K562 (cell line): ENCODE data around the gene IMPA2.

Experiments
- CGGBP1 ChIP-seq: fragments of 250-450 bp; sonication (Bioruptor Pico); IDR thresholded peaks from 2 replicates; pipeline ENCODE4 v1.9.0; 2021; ENCODE audit warnings: mild to moderate bottlenecking
- CREB1 ChIP-seq, 2 experiments: sonication (generic) in 1 of 2; formaldehyde crosslinking in 1 of 2; IDR thresholded peaks; 2 replicates each; pipeline versions ENCODE4 v1.6.1 to v1.8.0; 2012 to 2022; ENCODE audit warnings: inconsistent platforms in 1 of 2, mild to moderate bottlenecking in 1 of 2, missing genetic modification reagents in 1 of 2, moderate library complexity in 1 of 2
- ELF1 ChIP-seq: fragments of 200-800 bp; sonication (Bioruptor generic); IDR thresholded peaks from 2 replicates; pipeline ENCODE4 v1.6.1; 2016; ENCODE audit warnings: missing genetic modification characterization, missing compliant biosample characterization
- PATZ1 ChIP-seq: fragments of 250-450 bp; sonication (Bioruptor Pico); IDR thresholded peaks from 2 replicates; pipeline ENCODE4 v1.5.0; 2020; ENCODE audit warnings: mild to moderate bottlenecking, borderline replicate concordance
- POLR2A ChIP-seq: fragments of 450-650 bp; conservative IDR thresholded peaks from 2 replicates; pipeline ENCODE4 v1.6.1; 2016
- SMAD1 ChIP-seq: fragments of 150-350 bp; IDR thresholded peaks from 2 replicates; pipeline ENCODE4 v1.6.1; 2014; ENCODE audit warnings: low read length, low read depth; ENCODE audit not compliant: partially characterized antibody
- SRSF1 ChIP-seq: fragments of 200-400 bp; formaldehyde crosslinking; IDR thresholded peaks from 2 replicates; pipeline ENCODE4 v1.6.1; 2017; ENCODE audit warnings: mild to moderate bottlenecking, low read depth, low read length, moderate library complexity
- SRSF3 ChIP-seq: fragments of 200-400 bp; formaldehyde crosslinking; IDR thresholded peaks from 2 replicates; pipeline ENCODE4 v1.6.1; 2016; ENCODE audit warnings: mild to moderate bottlenecking, low read length, moderate library complexity; ENCODE audit not compliant: insufficient read depth
- ZNF124 ChIP-seq: sonication (generic); formaldehyde crosslinking; IDR thresholded peaks from 2 replicates; pipeline ENCODE4 v1.8.1; 2022; ENCODE audit warnings: missing genetic modification reagents
- ZNF436 ChIP-seq: fragments of 250-450, 450-650 bp; sonication (Bioruptor Pico); formaldehyde crosslinking; IDR thresholded peaks from 2 replicates; pipeline ENCODE4 v1.7.0; 2020; ENCODE audit warnings: mild to moderate bottlenecking
- ZNF707 ChIP-seq: fragments of 250-450 bp; sonication (Bioruptor Pico); conservative IDR thresholded peaks from 2 replicates; pipeline ENCODE4 v1.8.0; 2022; ENCODE audit warnings: inconsistent platforms, mild to moderate bottlenecking, moderate library complexity
- ZNF830 ChIP-seq: fragments of 250-450 bp; sonication (Bioruptor Pico); IDR thresholded peaks from 2 replicates; pipeline ENCODE4 v1.5.0; 2021; ENCODE audit warnings: mild to moderate bottlenecking
- TF ChIP-seq, protein P1 (sequence below), 3 experiments: IDR thresholded peaks in 2 of 3; conservative IDR thresholded peaks in 1 of 3; 2 replicates each; pipeline ENCODE4 v1.5.1; 2011 to 2012; ENCODE audit warnings: low read length in 3 of 3, mild to moderate bottlenecking in 3 of 3, control low read depth in 2 of 3, improper control_type of control experiment in 1 of 3, inconsistent platforms in 1 of 3, low read depth in 1 of 3, mixed read lengths in 1 of 3, moderate library complexity in 1 of 3; ENCODE audit not compliant: insufficient read depth in 2 of 3

DNA sequence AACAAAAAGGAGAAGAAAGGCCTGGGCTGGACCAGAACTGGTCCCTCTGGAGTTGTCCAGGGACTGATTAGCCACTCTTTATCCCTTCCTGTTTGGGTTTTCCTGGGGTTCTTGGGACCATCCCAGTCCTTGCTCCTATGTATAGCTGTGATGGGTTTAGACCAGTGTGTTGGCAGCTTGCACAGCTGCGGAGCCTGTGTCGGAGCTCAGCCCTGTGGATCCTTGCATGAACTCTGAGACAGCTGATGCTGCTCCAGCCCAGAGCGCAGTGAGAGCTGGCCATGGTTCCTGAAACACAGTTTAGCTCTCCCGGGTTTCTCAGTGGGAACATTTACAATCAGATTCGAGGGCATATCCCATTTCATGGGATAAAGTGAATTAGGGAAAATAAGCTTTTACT is 16.9 kb downstream of the IMPA2 start:
- TF ChIP-seq ELF1 (tag) (no peak), CGGBP1 (no peak), ZNF436 (CRISPR knock-in tag) (no peak), ZNF124 (CRISPR knock-in tag) (no peak), SMAD1 (no peak), SRSF1 (no peak), POLR2A (no peak), SRSF3 (no peak), ZNF830 (no peak), PATZ1 (CRISPR knock-in tag) (no peak), CREB1 (IDR thresholded peaks at IDR 0.05) (no peak), CREB1 (CRISPR knock-in tag; IDR thresholded peaks at IDR 0.05) (no peak), ZNF707 (no peak)
- TF ChIP-seq, protein P1, sequence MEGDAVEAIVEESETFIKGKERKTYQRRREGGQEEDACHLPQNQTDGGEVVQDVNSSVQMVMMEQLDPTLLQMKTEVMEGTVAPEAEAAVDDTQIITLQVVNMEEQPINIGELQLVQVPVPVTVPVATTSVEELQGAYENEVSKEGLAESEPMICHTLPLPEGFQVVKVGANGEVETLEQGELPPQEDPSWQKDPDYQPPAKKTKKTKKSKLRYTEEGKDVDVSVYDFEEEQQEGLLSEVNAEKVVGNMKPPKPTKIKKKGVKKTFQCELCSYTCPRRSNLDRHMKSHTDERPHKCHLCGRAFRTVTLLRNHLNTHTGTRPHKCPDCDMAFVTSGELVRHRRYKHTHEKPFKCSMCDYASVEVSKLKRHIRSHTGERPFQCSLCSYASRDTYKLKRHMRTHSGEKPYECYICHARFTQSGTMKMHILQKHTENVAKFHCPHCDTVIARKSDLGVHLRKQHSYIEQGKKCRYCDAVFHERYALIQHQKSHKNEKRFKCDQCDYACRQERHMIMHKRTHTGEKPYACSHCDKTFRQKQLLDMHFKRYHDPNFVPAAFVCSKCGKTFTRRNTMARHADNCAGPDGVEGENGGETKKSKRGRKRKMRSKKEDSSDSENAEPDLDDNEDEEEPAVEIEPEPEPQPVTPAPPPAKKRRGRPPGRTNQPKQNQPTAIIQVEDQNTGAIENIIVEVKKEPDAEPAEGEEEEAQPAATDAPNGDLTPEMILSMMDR (IDR thresholded peaks at IDR 0.05 in 2 of 3, conservative IDR thresholded peaks at IDR 0.05 in 1 of 3; ENCODE audit: insufficient read depth in 2 of 3, low read depth in 1 of 3, low read length in 3 of 3), result no peak
